ENCODE results near the gene ADM5. TPM values are rescaled to one million over a fixed set of nuclear protein-coding genes. Genes with fewer than 3 reads are reported as not detected.

Gene ADM5
- polyA plus RNA-seq, 3 donors = 1.2 TPM; not detected in 2

- intact Hi-C loops (cut with micrococcal nuclease) = no loop called here
- no peaks in the 10 kb centered on the region for H3K36me3 Mint-ChIP-seq
- no peak overlapping the region for H3K27ac Mint-ChIP-seq
- peaks cover 5% of the 10 kb centered on the region for H3K4me1 Mint-ChIP-seq
- H3K79me2 ChIP-seq (ENCODE audit: insufficient read depth, low read length) = no peaks in the 10 kb centered on the region
- H3K9me3 ChIP-seq (replicated peaks in 1 of 2; ENCODE audit: control insufficient read depth in 1 of 2, insufficient read depth in 1 of 2, low read length in 2 of 2) = no peaks in the 10 kb centered on the region
- H3K27me3 Mint-ChIP-seq (ENCODE audit: low read depth in 3 of 3) = peaks cover 0 to 11% (median 7%) of the 10 kb centered on the region in 3 donors
- H3K4me3 Mint-ChIP-seq = no peak overlapping the region
- no peak overlapping the region for H3K9ac ChIP-seq (ENCODE audit: insufficient read depth, low read length, poor library complexity, severe bottlenecking)
- TF ChIP-seq CTCF (IDR thresholded peaks at IDR 0.05) = no peak
- H4K20me1 ChIP-seq (ENCODE audit: insufficient read depth, low read length) = no peaks in the 10 kb centered on the region
- no peak overlapping the region for H3K27ac ChIP-seq (ENCODE audit: low read depth in 1 of 2, low read length in 2 of 2)
- 93% methylated on average over 16 of the region's 20 CpGs for WGBS (ENCODE audit: insufficient coverage)
- no peak overlapping the region for H2AFZ ChIP-seq (ENCODE audit: insufficient read depth, low read depth, low read length, poor library complexity, severe bottlenecking)
- DNase-seq = no peak
- no peaks in the 10 kb centered on the region for H3K36me3 ChIP-seq (replicated peaks in 1 of 2; ENCODE audit: control insufficient read depth in 1 of 2, insufficient read depth in 2 of 2, low read length in 2 of 2)
- H3K4me2 ChIP-seq (replicated peaks; ENCODE audit: extremely low read depth, low read length, poor library complexity, severe bottlenecking) = no peak overlapping the region
- H3K4me3 ChIP-seq (replicated peaks in 1 of 3; ENCODE audit: low read depth in 2 of 3, low read length in 3 of 3) = no peak overlapping the region
- H3K4me1 ChIP-seq (ENCODE audit: control insufficient read depth in 1 of 2, insufficient read depth in 2 of 2, low read length in 2 of 2) = no peaks in the 10 kb centered on the region
- H3K9me3 Mint-ChIP-seq = peaks cover 0 to 5% (median 2%) of the 10 kb centered on the region in 7 donors
- no peaks in the 10 kb centered on the region for H3K27me3 ChIP-seq (ENCODE audit: control insufficient read depth in 2 of 2, insufficient read depth in 2 of 2, low read length in 2 of 2)
These were observed 21.1 kb downstream of the ADM5 start for GRCh38 chr19:49710372-49710951.

GRCh38 chr19:49712397-49712859, 23.0 kb downstream of the ADM5 start:
- Mint-ChIP-seq H3K27ac (no peak overlapping the region), H3K27me3 (ENCODE audit: low read depth in 3 of 3) (peaks cover 0 to 11% (median 7%) of the 10 kb centered on the region in 3 donors), H3K9me3 (peaks cover 0 to 8% (median 2%) of the 10 kb centered on the region in 7 donors), H3K4me1 (peaks cover 9% of the 10 kb centered on the region), H3K36me3 (no peaks in the 10 kb centered on the region), H3K4me3 (no peak overlapping the region)
- Histone ChIP-seq H3K27ac (ENCODE audit: low read depth in 1 of 2, low read length in 2 of 2) (no peak overlapping the region), H3K4me3 (replicated peaks in 1 of 3; ENCODE audit: low read depth in 2 of 3, low read length in 3 of 3) (no peak overlapping the region), H3K9me3 (replicated peaks in 1 of 2; ENCODE audit: control insufficient read depth in 1 of 2, insufficient read depth in 1 of 2, low read length in 2 of 2) (no peaks in the 10 kb centered on the region), H3K36me3 (replicated peaks in 1 of 2; ENCODE audit: control insufficient read depth in 1 of 2, insufficient read depth in 2 of 2, low read length in 2 of 2) (no peaks in the 10 kb centered on the region), H3K79me2 (ENCODE audit: insufficient read depth, low read length) (no peaks in the 10 kb centered on the region), H3K27me3 (ENCODE audit: control insufficient read depth in 2 of 2, insufficient read depth in 2 of 2, low read length in 2 of 2) (no peaks in the 10 kb centered on the region), H4K20me1 (ENCODE audit: insufficient read depth, low read length) (no peaks in the 10 kb centered on the region), H2AFZ (ENCODE audit: insufficient read depth, low read depth, low read length, poor library complexity, severe bottlenecking) (no peak overlapping the region), H3K4me2 (replicated peaks; ENCODE audit: extremely low read depth, low read length, poor library complexity, severe bottlenecking) (no peak overlapping the region), H3K4me1 (ENCODE audit: control insufficient read depth in 1 of 2, insufficient read depth in 2 of 2, low read length in 2 of 2) (peaks cover 2 to 3% of the 10 kb centered on the region in 2 donors), H3K9ac (ENCODE audit: insufficient read depth, low read length, poor library complexity, severe bottlenecking) (no peak overlapping the region)
- DNase-seq = no peak
- 68% methylated on average over 16 of the region's 20 CpGs for WGBS (ENCODE audit: insufficient coverage)
- intact Hi-C loops (cut with micrococcal nuclease) = no loop called here
- no peak for TF ChIP-seq CTCF (IDR thresholded peaks at IDR 0.05)

Measured in CD14-positive monocyte (primary cell).